Mammary epithelial cell (primary cell): ENCODE measurements around the gene ADGRL3.

Experiments used
- EZH2 ChIP-seq: IDR thresholded peaks from 2 replicates; pipeline ENCODE4 v1.6.1; 2012; ENCODE audit warnings: low read length, inconsistent platforms, borderline replicate concordance
- TF ChIP-seq, protein P1 (sequence below), 2 donors: IDR thresholded peaks in 1 of 2; conservative IDR thresholded peaks in 1 of 2; 2 replicates each; pipeline ENCODE4 v1.5.1; 2011 to 2012; ENCODE audit warnings: inconsistent platforms in 2 of 2, low read length in 2 of 2, mild to moderate bottlenecking in 2 of 2, control low read depth in 1 of 2, low read depth in 1 of 2; ENCODE audit not compliant: insufficient read depth in 1 of 2; ENCODE audit errors: extremely low read depth in 1 of 2

DNA sequence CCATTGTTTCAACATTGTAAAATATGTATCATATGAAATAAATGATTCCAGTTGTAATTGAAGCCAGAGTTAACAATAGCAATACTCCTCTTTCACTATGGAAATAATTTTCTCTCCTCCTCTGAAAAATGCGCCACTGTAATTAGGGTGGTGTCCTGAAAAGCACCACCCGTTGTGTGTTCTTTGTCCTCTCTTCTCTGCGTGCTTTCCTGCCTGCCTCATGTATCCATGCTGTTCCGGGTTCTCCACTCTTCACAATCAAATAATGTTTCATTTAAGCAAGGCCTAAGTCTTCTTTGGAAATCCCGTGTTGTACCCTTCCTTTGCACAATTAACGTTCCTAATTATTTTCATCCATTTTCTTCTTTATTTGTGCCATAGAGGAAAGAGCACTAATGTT lies 293.3 kb downstream of the ADGRL3 start:
- no peak for TF ChIP-seq EZH2
- TF ChIP-seq, protein P1, sequence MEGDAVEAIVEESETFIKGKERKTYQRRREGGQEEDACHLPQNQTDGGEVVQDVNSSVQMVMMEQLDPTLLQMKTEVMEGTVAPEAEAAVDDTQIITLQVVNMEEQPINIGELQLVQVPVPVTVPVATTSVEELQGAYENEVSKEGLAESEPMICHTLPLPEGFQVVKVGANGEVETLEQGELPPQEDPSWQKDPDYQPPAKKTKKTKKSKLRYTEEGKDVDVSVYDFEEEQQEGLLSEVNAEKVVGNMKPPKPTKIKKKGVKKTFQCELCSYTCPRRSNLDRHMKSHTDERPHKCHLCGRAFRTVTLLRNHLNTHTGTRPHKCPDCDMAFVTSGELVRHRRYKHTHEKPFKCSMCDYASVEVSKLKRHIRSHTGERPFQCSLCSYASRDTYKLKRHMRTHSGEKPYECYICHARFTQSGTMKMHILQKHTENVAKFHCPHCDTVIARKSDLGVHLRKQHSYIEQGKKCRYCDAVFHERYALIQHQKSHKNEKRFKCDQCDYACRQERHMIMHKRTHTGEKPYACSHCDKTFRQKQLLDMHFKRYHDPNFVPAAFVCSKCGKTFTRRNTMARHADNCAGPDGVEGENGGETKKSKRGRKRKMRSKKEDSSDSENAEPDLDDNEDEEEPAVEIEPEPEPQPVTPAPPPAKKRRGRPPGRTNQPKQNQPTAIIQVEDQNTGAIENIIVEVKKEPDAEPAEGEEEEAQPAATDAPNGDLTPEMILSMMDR (conservative IDR thresholded peaks at IDR 0.05 in 1 of 2, IDR thresholded peaks at IDR 0.05 in 1 of 2; ENCODE audit: extremely low read depth in 1 of 2, insufficient read depth in 1 of 2, low read depth in 1 of 2, low read length in 2 of 2): no peak
